LHCN-M2 (cell line): Measurements from ENCODE around the gene SPOCD1. TPM values are rescaled to one million over a fixed set of nuclear protein-coding genes. Genes with fewer than 3 reads are reported as not detected.
A peak's percentile ranks its signal among the peaks of the same experiment; 100 is the strongest.

Experiments used
- DNase-seq: peaks from one replicate; pipeline ENCODE4 v3.0.0-alpha.2; 2012; ENCODE audit warnings: low read depth
- total RNA-seq: library from RNA; depleted of rRNA; stranded (reverse); fragments of >200 nt; gene quantifications from 2 replicates; pipeline ENCODE4 v1.2.3, GENCODE V29; 2014

Gene SPOCD1
- total RNA-seq, 1 experiment from 2014 or later: 52.0 TPM

DNA sequence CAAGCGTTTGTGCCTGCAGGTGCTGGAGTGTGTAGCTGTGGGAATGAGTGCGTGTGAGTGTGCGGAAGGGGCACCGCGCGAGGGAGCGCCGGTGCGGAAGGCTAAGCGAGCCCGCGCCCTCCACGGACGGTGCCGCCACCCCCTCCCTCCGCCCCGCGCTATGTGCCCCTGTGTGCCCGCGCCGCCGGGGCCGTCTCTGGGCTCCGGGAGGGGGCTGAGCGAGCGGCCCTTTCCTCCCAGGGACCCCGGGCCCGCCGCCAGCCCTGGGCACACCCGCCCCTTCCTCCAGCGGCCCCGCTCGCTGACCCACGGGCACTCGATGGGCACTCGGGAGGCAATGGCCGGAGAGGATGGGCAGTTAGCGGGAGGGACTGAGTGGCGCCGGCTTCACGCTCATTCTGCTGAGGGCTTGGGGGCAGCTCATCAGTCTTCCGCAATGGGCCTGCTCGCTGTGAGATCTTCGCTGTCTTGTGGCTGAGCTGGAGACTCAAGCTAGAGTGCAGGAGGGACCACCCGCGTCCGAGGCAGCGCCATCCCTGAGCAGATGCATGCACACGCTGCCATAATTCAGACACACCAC is 43.1 kb downstream of the SPOCD1 start:
- DNase-seq: no peak

DNA sequence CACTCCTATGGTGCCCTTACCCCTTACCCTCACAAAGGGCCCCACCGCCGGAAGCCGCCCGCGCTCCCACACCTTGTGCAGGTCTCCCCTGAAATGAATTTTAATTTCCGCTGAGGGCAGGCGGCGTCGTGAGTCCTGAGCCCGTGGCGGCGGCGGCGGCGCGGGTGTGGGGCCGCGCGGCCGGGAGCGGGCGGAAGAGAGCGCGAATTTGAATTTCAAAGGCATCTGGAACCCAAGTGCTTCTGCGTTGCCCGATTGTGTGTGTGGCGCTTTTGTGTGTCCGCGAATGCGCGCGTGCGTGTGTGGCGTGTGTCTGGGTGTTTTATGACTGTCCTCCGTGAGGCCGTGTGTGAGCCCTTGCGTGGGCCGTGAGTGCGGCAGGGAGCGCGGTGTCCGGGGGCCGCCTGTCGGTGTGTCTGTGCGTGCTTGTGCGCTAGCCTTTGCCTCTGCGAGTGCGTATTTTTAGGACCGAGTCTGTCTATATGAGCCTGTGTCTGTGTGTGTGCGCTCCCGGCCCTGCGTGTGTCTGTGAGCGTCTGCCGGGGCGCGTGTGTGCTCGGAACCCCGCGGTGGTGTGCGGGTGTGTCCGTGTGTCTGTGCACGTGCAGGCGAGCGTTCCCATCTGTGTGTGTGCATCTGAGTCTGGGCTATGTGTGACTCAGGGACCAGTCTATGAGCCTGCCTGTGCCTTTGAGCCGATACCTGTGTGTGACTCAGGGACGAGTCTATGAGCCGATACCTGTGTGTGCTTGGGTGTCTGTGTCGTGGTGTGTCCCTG is 43.7 kb downstream of the SPOCD1 start:
- DNase-seq: no peak

- no peak for DNase-seq
Measured at GRCh38 chr1:31769720-31770390, 46.0 kb downstream of the SPOCD1 start.

DNA sequence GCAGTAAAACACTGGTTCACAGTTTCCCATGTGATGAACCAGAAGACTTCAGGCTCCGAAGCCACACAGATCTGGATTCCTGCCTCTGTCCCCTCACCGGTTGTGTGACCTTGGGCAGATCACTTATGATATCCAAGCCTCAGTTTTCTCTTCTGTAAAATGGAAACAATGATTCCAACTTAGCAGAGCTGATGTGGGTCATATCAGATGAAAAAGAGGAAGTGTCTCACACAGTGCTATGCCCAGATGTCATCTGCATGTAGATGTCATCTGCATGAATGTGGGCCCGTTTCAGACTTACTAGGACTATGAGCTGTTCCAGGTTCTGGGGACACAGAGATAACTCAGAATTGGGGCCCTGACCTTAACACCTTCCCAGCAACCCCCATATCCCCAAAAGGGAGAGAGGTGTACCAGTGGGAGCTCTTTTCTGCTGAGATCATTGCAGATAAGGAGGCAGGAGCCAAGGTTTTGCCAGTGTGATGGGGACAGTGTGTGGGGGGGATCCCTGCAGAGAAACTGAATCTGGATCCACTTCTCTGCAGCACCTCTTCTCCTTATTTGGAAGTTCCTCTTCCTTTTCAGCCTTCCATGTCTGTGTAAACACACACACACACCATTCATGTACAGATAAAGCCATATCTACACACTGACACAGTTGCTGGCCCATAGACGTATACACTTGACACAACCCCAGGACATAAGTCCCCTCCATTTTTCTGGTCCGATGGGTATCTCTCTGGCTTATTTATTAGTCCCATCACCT is 46.7 kb downstream of the SPOCD1 start:
- DNase-seq: no peak

DNA sequence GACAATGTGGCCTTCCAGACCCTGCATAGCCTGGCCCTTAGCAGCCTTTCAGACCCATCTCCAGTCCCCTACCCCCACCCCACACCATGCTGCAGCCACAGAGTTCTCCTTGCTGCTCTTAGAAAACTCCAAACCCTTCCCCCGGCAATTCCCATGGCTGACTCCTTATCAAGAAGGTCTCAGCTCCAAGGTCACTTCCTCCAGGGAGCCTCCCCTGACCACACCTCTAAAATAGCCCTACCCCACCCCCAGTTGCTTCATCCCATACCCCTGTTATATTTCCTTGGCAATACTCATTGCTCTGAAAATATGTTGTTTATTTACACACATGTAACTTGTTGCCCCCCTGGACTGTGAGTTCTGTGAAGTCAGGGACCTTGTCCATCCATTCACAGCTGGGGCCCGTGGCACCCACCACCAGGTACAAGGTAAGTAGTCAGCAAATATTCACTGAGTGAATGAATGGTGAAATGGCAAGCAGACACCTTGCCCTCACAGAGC is 47.4 kb downstream of the SPOCD1 start:
- no peak for DNase-seq

DNA sequence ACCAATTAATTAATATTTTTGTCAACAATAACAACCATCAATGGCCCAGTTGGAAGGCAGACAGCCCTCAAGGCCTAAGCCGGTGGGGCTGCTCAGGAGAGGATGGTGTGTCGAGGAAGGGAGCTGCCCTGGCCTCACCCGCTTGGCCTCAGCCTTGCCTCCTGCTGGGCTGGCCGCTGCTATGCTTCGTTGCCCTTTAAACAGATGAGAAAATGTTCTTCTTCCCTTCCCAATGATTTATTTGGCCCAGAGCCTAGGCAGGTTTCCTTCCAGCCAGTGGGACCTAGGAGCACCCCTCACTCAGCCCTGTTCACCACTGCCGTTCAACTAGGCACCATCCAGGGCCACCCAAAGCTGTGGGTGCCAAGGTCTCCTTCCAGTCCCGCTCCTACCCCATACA is 48.6 kb downstream of the SPOCD1 start:
- no peak for DNase-seq

DNA sequence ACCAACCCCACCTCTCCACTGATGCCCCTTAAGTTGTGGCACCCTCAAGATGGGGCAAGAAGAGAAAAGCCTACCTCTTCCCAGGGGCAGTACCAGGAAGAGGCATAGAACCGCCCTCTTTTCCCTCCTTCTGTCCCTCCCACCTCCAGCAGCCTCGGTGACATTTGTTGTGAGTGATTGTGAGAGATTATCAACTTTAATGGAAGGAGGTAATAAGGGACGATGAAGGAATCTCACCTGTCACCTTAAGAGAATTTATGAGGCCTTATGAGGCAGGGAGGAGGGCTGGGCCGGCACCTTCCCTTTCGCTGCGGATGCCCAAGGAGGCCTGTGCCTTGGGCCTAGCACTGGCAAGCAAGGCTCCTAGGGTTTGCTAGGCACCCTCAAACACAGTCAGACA is 50.3 kb downstream of the SPOCD1 start:
- no peak for DNase-seq

- no peak for DNase-seq
Measured at GRCh38 chr1:31765041-31765467, 50.8 kb downstream of the SPOCD1 start.

- DNase-seq: no peak
Measured at GRCh38 chr1:31764312-31765040, 51.3 kb downstream of the SPOCD1 start, which contains the start of gene ADGRB2. TSS of gene ADGRB2 (minus strand) at chr1:31764340. CDS start at chr1:31757221, 7,119 bp downstream.

GRCh38 chr1:31763671-31764311 is 52.0 kb downstream of the SPOCD1 start:
- DNase-seq: no peak

DNA sequence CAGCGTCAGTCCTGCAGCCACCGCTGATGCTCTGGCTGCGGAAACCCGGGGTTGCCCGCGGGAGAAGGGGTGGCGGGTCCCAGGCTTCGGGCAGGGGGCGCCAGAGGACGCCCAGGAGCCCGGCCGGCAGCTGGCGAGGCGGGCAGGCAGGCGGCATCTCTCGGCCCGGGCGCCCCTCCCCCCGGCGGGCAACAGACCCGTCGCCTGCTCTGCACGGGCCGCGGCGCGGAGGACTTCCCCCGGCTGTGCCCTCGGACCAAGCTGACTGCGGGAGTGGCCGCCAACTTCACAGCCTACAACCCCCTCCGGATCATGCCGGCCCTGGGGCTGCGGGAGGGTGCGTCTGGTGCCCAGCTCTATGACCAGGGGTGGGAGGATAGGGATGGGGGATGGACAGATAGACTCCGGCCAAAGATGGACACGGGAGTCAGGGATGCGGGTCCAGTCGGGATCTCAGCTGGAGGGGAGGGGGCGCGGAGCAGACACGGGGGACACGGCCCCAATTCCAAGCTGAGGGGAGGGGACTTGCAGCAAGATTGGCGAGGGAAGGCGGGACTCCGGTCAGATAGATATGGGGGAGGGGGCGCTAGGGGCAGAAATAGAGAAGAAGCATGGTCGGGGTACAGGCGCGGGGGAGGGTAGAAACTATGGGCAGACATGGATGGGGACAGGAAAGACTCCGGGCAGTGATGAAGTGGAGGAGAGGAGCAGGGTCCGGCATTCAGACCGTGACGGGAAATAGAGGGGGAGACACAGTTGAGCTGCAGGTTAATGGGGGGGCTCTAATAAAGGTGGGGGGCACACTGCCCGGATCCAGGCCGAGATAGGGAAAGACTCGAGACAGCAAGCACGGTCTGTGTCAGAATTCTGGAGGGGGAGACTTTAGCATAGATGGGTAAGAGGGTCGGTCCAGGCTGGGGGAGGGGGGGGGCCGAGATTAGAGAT is 52.8 kb downstream of the SPOCD1 start:
- peak; percentile 71 for DNase-seq

GRCh38 chr1:31762323-31762722 is 53.5 kb downstream of the SPOCD1 start:
- no peak for DNase-seq

- peak; percentile 57 for DNase-seq
Measured at GRCh38 chr1:31761883-31762282, 53.9 kb downstream of the SPOCD1 start.

DNA sequence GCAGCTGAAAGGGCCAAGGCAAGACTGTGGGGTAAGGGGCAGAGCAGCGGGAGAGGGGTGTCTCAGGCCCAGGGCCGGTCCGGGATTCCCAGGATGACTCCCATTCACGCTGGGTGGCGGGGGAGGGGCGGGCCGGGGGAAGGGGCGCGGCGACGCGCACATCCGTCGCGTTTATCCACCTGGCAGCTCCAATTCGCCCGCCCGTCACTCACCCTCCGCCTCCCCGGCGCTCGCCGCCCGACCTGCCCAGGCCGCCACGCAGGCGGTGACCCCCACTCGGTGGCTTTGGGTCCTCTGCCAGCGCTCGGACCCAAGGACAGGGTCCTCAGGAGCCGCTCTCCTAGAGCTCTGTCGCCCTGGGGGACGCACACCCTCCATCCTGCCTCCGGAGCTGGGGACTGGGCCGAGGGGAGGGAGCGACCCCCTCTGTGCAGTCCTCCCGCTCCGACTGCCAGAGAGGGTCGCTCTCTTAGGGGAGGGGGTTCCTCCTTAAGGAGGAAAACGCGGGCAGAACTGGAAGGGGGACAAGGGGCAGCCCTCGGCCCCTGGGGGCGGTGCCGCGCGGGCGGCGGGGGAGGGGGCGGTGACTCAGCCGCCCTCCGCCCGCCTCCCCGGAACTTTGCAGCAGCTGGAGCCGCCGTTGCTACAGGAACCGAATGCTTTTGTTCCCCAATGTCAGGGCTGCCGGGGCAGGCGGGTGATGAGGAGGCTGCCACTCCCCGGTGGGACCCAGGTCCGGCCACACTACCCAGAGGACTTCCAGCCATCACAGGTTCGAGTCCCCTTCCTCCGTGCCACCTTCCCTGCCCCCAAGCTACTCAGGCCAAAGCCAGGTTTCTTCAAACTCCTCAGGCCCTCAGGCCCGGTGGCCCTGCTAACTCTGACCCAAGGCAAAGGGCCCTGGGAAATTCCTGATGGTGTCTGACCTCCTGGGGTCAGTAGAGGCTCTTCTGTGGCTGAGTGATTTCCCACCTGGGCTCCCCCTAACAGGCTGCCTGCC is 55.1 kb downstream of the SPOCD1 start:
- peak; percentile 85 for DNase-seq

- peak; percentile 40 for DNase-seq
Measured at GRCh38 chr1:31759298-31760023, 56.4 kb downstream of the SPOCD1 start.

DNA sequence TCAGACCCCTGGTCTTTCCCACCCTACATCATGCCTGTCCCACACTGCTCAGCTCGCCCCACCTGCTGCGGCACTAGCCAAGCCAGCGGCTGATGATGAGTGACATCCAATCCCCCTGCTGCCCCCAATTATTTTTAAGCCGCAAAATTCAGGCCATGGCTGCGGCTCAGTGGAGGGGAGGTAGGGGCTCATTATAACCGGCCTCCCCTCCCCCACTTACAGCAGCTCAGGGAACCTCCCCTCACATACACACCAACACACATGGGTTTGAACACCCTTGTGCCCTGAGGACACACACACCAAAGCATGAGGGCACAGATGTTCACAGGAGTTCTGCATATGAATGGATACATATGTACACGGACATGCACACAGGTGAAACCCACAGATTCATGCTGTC is 57.0 kb downstream of the SPOCD1 start:
- no peak for DNase-seq

DNA sequence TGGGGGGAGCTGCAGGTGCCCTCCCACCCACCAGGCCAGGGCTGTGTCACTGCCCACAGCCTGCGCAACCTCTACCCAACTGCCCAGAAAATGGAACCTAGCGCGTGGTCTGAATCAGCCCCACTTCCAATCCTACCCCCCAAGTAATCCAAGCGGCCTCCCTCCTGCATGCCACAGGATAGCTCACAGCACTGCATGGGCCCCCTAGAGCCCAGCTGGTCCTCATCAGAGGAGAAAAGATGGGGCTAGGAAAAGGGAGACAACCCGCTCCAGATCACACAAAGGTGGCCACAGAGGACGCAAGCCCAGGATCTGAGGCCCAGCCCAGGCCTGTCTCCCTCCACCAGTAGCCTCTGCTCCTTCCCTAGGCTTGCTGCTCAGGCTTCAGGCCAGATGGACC is 57.8 kb downstream of the SPOCD1 start:
- no peak for DNase-seq
